Activated CD8-positive, alpha-beta memory T cell treated with anti-CD3 and anti-CD28 coated beads, Interleukin-2, amount 10 ng/mL, durations not matched to agents 7 days and 5 days (primary cell): Measurements from ENCODE around the gene ELMOD3. TPM values are rescaled to one million over a fixed set of nuclear protein-coding genes. Genes with fewer than 3 reads are reported as not detected.
"Not testable (repeated sequence)": the region's sequence is repeated elsewhere in the genome, so short reads cannot be mapped to it uniquely, and the experiment has no call there.

Experiments used
- ATAC-seq: fragments of 150-1000 bp; cut with Tn5 transposase; one replicate; pipeline ENCODE4 v1.10.0; 2021; ENCODE audit warnings: moderate library complexity
- CTCF ChIA-PET: fragments of 350-600 bp; sonication (Branson Sonifier 250); formaldehyde crosslinking; loops from one replicate; lab custom pipeline; 2021; ENCODE audit warnings: antibody characterized with exemption; lab: Charles Lee
- DNase-seq: peaks from one replicate; pipeline ENCODE4 v3.0.0-alpha.2; 2020
- H3K27ac Mint-ChIP-seq: one replicate; pipeline ENCODE4 v1.8.0; 2021; ENCODE audit warnings: mild to moderate bottlenecking, mixed read lengths
- H3K27me3 Mint-ChIP-seq: one replicate; pipeline ENCODE4 v1.8.0; 2021; ENCODE audit warnings: mixed read lengths
- H3K36me3 Mint-ChIP-seq: one replicate; pipeline ENCODE4 v1.8.0; 2021; ENCODE audit warnings: mild to moderate bottlenecking, mixed read lengths
- H3K4me1 Mint-ChIP-seq: one replicate; pipeline ENCODE4 v1.8.0; 2021; ENCODE audit warnings: mixed read lengths
- H3K4me3 Mint-ChIP-seq: one replicate; pipeline ENCODE4 v1.8.0; 2021; ENCODE audit warnings: mild to moderate bottlenecking, moderate library complexity, mixed read lengths
- H3K9me3 Mint-ChIP-seq: one replicate; pipeline ENCODE4 v1.8.0; 2022; ENCODE audit warnings: low read depth, mixed read lengths
- total RNA-seq, 2 experiments: library from RNA; stranded (reverse); gene quantifications; one replicate each; pipeline ENCODE4 v1.2.3, GENCODE V29; 2021

Gene ELMOD3
- 10 to 100 TPM; 21.7 to 27.7 TPM for total RNA-seq

GRCh38 chr2:85354286-85355072, at the start of gene ELMOD3, which contains the start of gene RETSAT:
TSS of gene ELMOD3 (plus strand) at chr2:85354769. CDS start at chr2:85357199, 2,430 bp downstream.
TSS of gene RETSAT (minus strand) at chr2:85354528. CDS start at chr2:85354507, 21 bp downstream.
- ATAC-seq (peak; percentile 99), DNase-seq (peak; percentile 99)
- H3K36me3 Mint-ChIP-seq, result peaks cover 33% of the 10 kb centered on the region

DNA sequence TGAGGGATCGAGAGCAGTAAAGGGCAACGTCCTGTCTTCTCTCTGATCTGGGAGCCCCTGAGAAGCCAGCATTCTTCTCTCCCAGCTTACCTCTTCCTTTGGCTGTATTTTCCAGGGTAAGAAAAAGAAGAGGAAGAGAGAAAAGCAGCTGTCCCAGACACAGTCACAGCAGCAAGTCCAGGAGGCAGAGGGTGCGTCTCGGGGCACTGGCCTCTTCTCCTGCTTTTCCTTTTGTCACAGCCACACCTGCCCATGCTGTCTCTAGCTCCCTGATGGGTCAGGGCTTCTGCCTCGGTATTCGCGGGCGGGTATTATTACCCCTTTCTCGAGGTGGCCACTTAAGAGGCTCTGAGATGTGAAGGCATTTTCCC, 47.1 kb upstream of the ELMOD3 start:
- Mint-ChIP-seq H3K4me3 (no peak overlapping the region), H3K36me3 (peaks cover 5% of the 10 kb centered on the region), H3K27me3 (peaks cover 13% of the 10 kb centered on the region), H3K27ac (no peak overlapping the region), H3K9me3 (no peaks in the 10 kb centered on the region), H3K4me1 (peaks cover 21% of the 10 kb centered on the region)
- no peak for DNase-seq
- CTCF ChIA-PET, result interaction anchor here (1.8 kb wide), 1 partner anchor 13 kb away, joined by 4 read pairs; no protein-coding TSS in a partner anchor
- ATAC-seq, result no peak

More at GRCh38 chr2:85354286-85355072, at the start of gene ELMOD3, which contains the start of gene RETSAT:
- H3K4me3 Mint-ChIP-seq, result peak within 1 kb of the TSS; percentile 97
- no peaks in the 10 kb centered on the region for H3K9me3 Mint-ChIP-seq
- H3K27ac Mint-ChIP-seq, result peak within 1 kb of the TSS; percentile 93
- no peaks in the 10 kb centered on the region for H3K27me3 Mint-ChIP-seq
- H3K4me1 Mint-ChIP-seq, result peaks cover 44% of the 10 kb centered on the region
- CTCF ChIA-PET, result interaction anchor here (0.7 to 2.7 kb wide), 6 partner anchors 9 to 198 kb away, joined by 3 to 11 read pairs (median 3); partner anchors contain the start of gene TGOLN2

GRCh38 chr2:85308201-85308600, 46.4 kb upstream of the ELMOD3 start:
- Mint-ChIP-seq H3K36me3 (peaks cover 5% of the 10 kb centered on the region), H3K27ac (no peak overlapping the region), H3K9me3 (no peaks in the 10 kb centered on the region), H3K27me3 (peaks cover 10% of the 10 kb centered on the region), H3K4me3 (no peak overlapping the region), H3K4me1 (peaks cover 21% of the 10 kb centered on the region)
- DNase-seq (no peak), ATAC-seq (no peak)
- CTCF ChIA-PET, result interaction anchor here (1.5 kb wide), 1 partner anchor 23 kb away, joined by 3 read pairs; no protein-coding TSS in a partner anchor

- H3K4me3 Mint-ChIP-seq, result no peak overlapping the region
These were observed 45.5 kb upstream of the ELMOD3 start for GRCh38 chr2:85308896-85309555.

DNA sequence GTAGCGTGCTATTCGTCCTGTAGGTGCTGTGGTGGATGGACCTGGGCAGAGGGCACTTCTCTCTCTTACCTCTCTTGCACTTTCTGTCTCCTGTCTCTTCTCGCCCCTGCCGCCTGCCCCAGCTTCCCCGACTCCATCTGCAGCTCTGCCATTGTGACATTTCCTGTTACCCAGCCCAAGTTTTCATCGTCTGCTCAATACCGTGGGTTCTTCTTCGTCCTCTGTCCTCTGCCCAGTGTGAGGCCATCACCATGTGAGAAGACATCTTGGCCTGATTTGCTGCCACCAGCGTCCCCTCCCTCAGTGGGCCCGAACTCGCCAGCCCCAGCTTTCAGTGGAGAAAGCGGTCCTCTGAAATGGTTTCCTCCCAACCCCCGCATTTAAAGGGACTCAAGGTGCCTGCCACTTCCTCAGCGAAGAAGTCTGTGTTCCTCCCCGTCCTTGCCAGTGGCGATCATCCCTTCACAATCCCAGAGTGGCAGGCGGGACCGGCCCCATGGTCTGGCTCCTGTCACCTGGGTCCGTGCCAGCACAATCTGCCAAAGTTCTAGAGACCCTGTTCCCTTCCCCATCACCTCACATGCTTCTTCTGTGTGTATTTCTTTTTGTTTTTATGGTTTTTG, 44.8 kb upstream of the ELMOD3 start:
- CTCF ChIA-PET, result interaction anchor here (0.8 to 2.9 kb wide), 5 partner anchors 10 to 41 kb away, joined by 3 to 29 read pairs (median 5); no protein-coding TSS in a partner anchor
- Mint-ChIP-seq H3K9me3 (no peaks in the 10 kb centered on the region), H3K4me3 (peak overlapping the region; percentile 45), H3K4me1 (peaks cover 21% of the 10 kb centered on the region), H3K36me3 (peaks cover 9% of the 10 kb centered on the region), H3K27me3 (peaks cover 4% of the 10 kb centered on the region), H3K27ac (peak overlapping the region; percentile 16)
- ATAC-seq, result peak; percentile 52
- no peak for DNase-seq

More at GRCh38 chr2:85308896-85309555, 45.5 kb upstream of the ELMOD3 start:
- CTCF ChIA-PET, result interaction anchor here (0.8 to 2.9 kb wide), 4 partner anchors 9 to 40 kb away, joined by 3 to 29 read pairs (median 4); no protein-coding TSS in a partner anchor
- Mint-ChIP-seq H3K36me3 (peaks cover 9% of the 10 kb centered on the region), H3K27ac (no peak overlapping the region), H3K4me1 (peaks cover 21% of the 10 kb centered on the region), H3K27me3 (peaks cover 5% of the 10 kb centered on the region), H3K9me3 (no peaks in the 10 kb centered on the region)
- ATAC-seq (peak; percentile 34), DNase-seq (no peak)

DNA sequence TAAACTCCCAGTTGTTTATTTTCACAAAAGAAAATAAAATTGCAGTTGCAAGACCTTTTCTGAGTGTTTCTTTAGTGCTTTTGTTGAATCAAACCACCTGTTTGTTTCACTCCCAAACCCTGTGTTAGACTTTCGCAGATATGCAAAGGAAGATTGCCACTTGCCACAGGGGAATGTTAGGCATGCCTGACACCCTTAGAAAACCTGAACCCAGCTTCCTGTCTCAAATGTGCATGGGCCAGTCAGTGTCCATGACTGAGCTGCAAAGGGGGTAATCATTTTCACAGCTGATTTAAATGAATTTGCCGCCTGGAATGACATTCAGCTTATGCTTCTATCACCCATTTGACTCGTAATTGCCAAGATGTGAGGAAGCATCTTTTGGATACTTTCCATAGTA, 44.2 kb upstream of the ELMOD3 start:
- CTCF ChIA-PET, result interaction anchor here (1.2 to 2.9 kb wide), 2 partner anchors 10 kb away, joined by 6 to 29 read pairs; no protein-coding TSS in a partner anchor
- peaks cover 21% of the 10 kb centered on the region for H3K4me1 Mint-ChIP-seq
- H3K36me3 Mint-ChIP-seq, result peaks cover 13% of the 10 kb centered on the region
- H3K27me3 Mint-ChIP-seq, result peaks cover 2% of the 10 kb centered on the region
- DNase-seq, result no peak
- ATAC-seq, result no peak
- no peaks in the 10 kb centered on the region for H3K9me3 Mint-ChIP-seq
- peak overlapping the region; percentile 16 for H3K27ac Mint-ChIP-seq
- H3K4me3 Mint-ChIP-seq, result no peak overlapping the region

GRCh38 chr2:85312404-85312803, 42.2 kb upstream of the ELMOD3 start:
- no peaks in the 10 kb centered on the region for H3K9me3 Mint-ChIP-seq
- H3K4me1 Mint-ChIP-seq, result peaks cover 27% of the 10 kb centered on the region
- CTCF ChIA-PET, result interaction anchor here (1.2 to 2.2 kb wide), 2 partner anchors 12 to 13 kb away, joined by 4 to 10 read pairs; no protein-coding TSS in a partner anchor
- peaks cover 24% of the 10 kb centered on the region for H3K36me3 Mint-ChIP-seq
- H3K4me3 Mint-ChIP-seq, result no peak overlapping the region
- no peak overlapping the region for H3K27ac Mint-ChIP-seq
- no peaks in the 10 kb centered on the region for H3K27me3 Mint-ChIP-seq
- no peak for DNase-seq
- no peak for ATAC-seq

GRCh38 chr2:85314884-85315242, 39.7 kb upstream of the ELMOD3 start:
- Mint-ChIP-seq H3K36me3 (peaks cover 40% of the 10 kb centered on the region), H3K9me3 (no peaks in the 10 kb centered on the region), H3K4me3 (no peak overlapping the region), H3K27me3 (no peaks in the 10 kb centered on the region), H3K27ac (no peak overlapping the region), H3K4me1 (peaks cover 31% of the 10 kb centered on the region)
- CTCF ChIA-PET, result no interaction called here
- no peak for DNase-seq
- no peak for ATAC-seq

DNA sequence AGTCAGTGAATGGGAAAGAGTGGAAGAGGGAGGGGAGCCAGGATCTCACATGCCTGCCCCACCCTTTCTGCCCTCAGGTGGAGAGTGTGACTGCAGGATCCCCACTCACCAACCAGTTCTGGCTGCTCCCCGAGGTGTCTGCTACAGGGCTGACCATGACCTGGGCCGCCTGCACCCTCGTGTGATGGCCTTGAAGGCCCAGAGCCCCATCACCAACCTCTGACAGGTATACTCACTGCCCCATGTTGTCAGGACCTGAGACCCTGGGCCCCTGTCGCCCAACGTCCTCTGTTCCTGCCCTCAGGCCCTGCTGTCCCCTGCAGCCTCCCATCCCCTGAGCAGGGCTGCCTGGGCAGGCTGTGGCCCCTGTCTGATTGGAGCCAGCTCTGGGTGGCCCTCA, 38.6 kb upstream of the ELMOD3 start:
- DNase-seq, CTCF ChIA-PET, H3K27ac Mint-ChIP-seq, H3K4me3 Mint-ChIP-seq, H3K27me3 Mint-ChIP-seq, H3K9me3 Mint-ChIP-seq, ATAC-seq: not testable (repeated sequence)
- Mint-ChIP-seq H3K4me1 (peaks cover 33% of the 10 kb centered on the region), H3K36me3 (peaks cover 50% of the 10 kb centered on the region)

DNA sequence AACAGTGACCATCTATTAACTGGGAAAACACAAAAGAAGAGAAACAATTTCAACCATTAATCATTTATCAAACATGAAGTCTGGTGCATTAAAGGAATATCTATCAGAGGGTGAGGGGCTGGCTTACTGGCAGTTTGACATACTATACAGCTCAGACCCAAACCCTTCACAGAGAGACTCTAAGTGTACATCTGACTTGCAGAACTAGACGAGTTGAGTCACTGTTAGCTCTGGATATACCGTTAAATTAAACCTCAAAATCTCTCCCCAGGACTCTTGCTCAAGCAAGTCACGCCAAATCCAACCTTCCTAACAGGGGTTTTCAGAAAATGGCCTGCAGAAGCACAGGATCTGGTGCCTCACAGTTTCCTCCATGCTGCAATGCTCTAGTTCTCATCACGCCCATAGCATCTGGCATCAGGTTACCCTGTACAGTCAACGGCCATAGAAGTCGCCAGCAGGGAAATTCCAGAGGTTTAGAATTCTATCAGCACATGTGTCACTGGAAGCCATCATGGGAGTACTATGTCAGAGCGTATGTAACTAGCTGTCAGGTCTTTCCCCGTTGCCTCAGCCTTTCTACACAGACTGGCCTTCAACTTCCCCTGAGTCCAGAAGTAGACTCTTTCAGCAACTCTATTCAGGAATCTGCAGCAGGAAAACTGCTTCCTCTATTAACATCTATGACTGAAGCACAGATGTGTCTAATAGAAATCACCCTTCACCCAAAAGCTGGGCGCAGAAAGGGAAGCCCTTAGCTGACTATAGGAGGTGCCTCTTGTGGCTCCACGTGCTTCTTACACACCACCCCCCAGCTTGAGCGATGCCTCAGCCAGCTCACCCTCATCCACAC, 36.1 kb upstream of the ELMOD3 start:
- Mint-ChIP-seq H3K4me1 (peaks cover 55% of the 10 kb centered on the region), H3K36me3 (peaks cover 69% of the 10 kb centered on the region)
- DNase-seq, result no peak

DNA sequence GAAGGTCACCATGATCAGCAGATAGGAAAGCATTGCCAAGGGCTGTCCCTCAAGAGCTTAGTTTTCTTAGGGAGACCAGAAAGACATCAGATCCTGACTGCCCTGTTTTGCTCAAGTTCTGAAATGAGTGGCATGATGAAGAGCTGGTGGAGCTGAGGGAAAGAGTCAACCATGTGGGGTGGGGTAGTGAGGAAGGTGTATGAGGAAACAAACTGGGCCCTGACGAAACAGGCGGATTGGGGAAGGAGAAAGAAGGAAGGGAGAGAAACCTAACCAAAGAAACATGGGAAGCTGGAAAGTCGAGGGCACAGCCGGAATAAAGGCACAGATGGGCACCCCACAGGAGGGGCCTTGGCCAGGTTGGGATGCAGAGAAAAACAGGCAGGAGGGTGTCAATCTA, 34.8 kb upstream of the ELMOD3 start:
- CTCF ChIA-PET, result interaction anchor here (0.6 to 3.2 kb wide), 5 partner anchors 9 to 415 kb away, joined by 3 to 13 read pairs (median 6); no protein-coding TSS in a partner anchor
- H3K4me3 Mint-ChIP-seq, result peak overlapping the region; percentile 0
- DNase-seq (no peak), ATAC-seq (no peak)
- H3K27me3 Mint-ChIP-seq, result no peaks in the 10 kb centered on the region
- H3K27ac Mint-ChIP-seq, result peak overlapping the region; percentile 6
- peaks cover 68% of the 10 kb centered on the region for H3K4me1 Mint-ChIP-seq
- no peaks in the 10 kb centered on the region for H3K9me3 Mint-ChIP-seq
- H3K36me3 Mint-ChIP-seq, result peaks cover 78% of the 10 kb centered on the region

More for the DNA sequence above, 36.1 kb upstream of the ELMOD3 start:
- H3K27me3 Mint-ChIP-seq, result no peaks in the 10 kb centered on the region
- H3K27ac Mint-ChIP-seq, result peak overlapping the region; percentile 51
- peak; percentile 35 for ATAC-seq
- peak overlapping the region; percentile 16 for H3K4me3 Mint-ChIP-seq
- no peaks in the 10 kb centered on the region for H3K9me3 Mint-ChIP-seq
- CTCF ChIA-PET, result interaction anchor here (1.3 to 3.2 kb wide), 5 partner anchors 8 to 233 kb away, joined by 3 to 13 read pairs (median 6); no protein-coding TSS in a partner anchor
